HEK293 (cell line): ENCODE data around the gene OR5M11.
"Not testable (repeated sequence)": the region's sequence is repeated elsewhere in the genome, so short reads cannot be mapped to it uniquely, and the experiment has no call there.

ENCODE experiments used
- FEZF1 ChIP-seq: fragments of 450-650 bp; formaldehyde crosslinking; IDR thresholded peaks from 2 replicates; pipeline ENCODE4 v1.5.1; 2016; ENCODE audit warnings: missing biosample characterization, missing genetic modification characterization
- MEIS1 ChIP-seq: sonication (generic); formaldehyde crosslinking; IDR thresholded peaks from 2 replicates; pipeline ENCODE4 v1.8.1; 2022; ENCODE audit warnings: missing genetic modification reagents, mild to moderate bottlenecking, borderline replicate concordance
- ZBTB1 ChIP-seq: fragments of 450-650 bp; formaldehyde crosslinking; IDR thresholded peaks from 2 replicates; pipeline ENCODE4 v1.5.1; 2016; ENCODE audit warnings: missing biosample characterization, missing genetic modification characterization
- ZBTB8A ChIP-seq: fragments of 450-650 bp; formaldehyde crosslinking; IDR thresholded peaks from 2 replicates; pipeline ENCODE4 v1.5.1; 2016; ENCODE audit warnings: missing biosample characterization, missing genetic modification characterization
- ZNF121 ChIP-seq: fragments of 450-650 bp; formaldehyde crosslinking; IDR thresholded peaks from 2 replicates; pipeline ENCODE4 v1.5.1; 2016; ENCODE audit warnings: missing biosample characterization, missing genetic modification characterization
- ZNF2 ChIP-seq: fragments of 450-650 bp; formaldehyde crosslinking; IDR thresholded peaks from 2 replicates; pipeline ENCODE4 v1.5.1; 2016; ENCODE audit warnings: missing biosample characterization, missing genetic modification characterization
- ZNF24 ChIP-seq: fragments of 450-650 bp; formaldehyde crosslinking; IDR thresholded peaks from 2 replicates; pipeline ENCODE4 v1.5.1; 2016; ENCODE audit warnings: missing biosample characterization, missing genetic modification characterization
- ZNF274 ChIP-seq, 2 experiments: fragments of 200-500 bp in 1 of 2; fragments of 450-650 bp in 1 of 2; sonication (Bioruptor generic) in 1 of 2; formaldehyde crosslinking in 1 of 2; IDR thresholded peaks; 2 replicates each; pipeline versions ENCODE4 v1.5.1 to v1.6.1; 2014 to 2016; ENCODE audit warnings: borderline replicate concordance in 1 of 2, inconsistent platforms in 1 of 2, low read length in 1 of 2, missing biosample characterization in 1 of 2, missing genetic modification characterization in 1 of 2
- ZNF654 ChIP-seq: fragments of 450-650 bp; formaldehyde crosslinking; IDR thresholded peaks from 2 replicates; pipeline ENCODE4 v1.5.1; 2016; ENCODE audit warnings: low read depth, missing biosample characterization, missing genetic modification characterization
- ZNF664 ChIP-seq: fragments of 450-650 bp; formaldehyde crosslinking; IDR thresholded peaks from 2 replicates; pipeline ENCODE4 v1.5.1; 2016; ENCODE audit warnings: missing biosample characterization, missing genetic modification characterization
- ZNF792 ChIP-seq: fragments of 450-650 bp; formaldehyde crosslinking; IDR thresholded peaks from 2 replicates; pipeline ENCODE4 v1.5.1; 2016; ENCODE audit warnings: missing biosample characterization, missing genetic modification characterization
- TF ChIP-seq, protein P1 (sequence below): fragments of 450-650 bp; formaldehyde crosslinking; IDR thresholded peaks from 2 replicates; pipeline ENCODE4 v1.5.1; 2016; ENCODE audit warnings: missing biosample characterization, missing genetic modification characterization
- TF ChIP-seq, protein P2 (sequence below): fragments of 450-650 bp; formaldehyde crosslinking; IDR thresholded peaks from 2 replicates; pipeline ENCODE4 v1.5.1; 2016; ENCODE audit warnings: missing biosample characterization, missing genetic modification characterization, low read depth
- TF ChIP-seq, protein P3 (sequence below): fragments of 450-650 bp; formaldehyde crosslinking; IDR thresholded peaks from 2 replicates; pipeline ENCODE4 v1.5.1; 2016; ENCODE audit warnings: missing biosample characterization, missing genetic modification characterization, low read depth

DNA sequence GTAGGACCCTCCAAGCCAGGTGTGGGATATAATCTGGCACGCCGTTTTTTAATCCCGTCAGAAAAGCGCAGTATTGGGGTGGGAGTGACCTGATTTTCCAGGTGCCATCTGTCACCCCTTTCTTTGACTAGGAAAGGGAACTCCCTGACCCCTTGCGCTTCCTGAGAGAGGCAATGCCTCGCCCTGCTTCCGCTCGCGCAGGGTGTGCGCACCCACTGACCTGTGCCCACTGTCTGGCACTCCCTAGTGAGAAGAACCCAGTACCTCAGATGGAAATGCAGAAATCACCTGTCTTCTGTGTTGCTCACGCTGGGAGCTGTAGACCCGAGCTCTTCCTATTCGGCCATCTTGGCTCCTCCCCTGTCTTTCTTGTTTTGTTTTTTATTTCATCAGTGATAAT is 11.6 kb upstream of the OR5M11 start:
- TF ChIP-seq ZNF121; ZBTB1 (tag by site-specific recombination); ZNF792 (tag by site-specific recombination); ZBTB8A (tag by site-specific recombination); ZNF24 (tag by site-specific recombination); ZNF274 (IDR thresholded peaks at IDR 0.05; ENCODE audit: low read length); ZNF274 (tag by site-specific recombination; IDR thresholded peaks at IDR 0.05; ENCODE audit: borderline replicate concordance); MEIS1 (CRISPR knock-in tag); ZNF2 (tag by site-specific recombination); FEZF1 (tag by site-specific recombination); ZNF664; ZNF654 (tag by site-specific recombination): not testable (repeated sequence)
- TF ChIP-seq, protein P1, sequence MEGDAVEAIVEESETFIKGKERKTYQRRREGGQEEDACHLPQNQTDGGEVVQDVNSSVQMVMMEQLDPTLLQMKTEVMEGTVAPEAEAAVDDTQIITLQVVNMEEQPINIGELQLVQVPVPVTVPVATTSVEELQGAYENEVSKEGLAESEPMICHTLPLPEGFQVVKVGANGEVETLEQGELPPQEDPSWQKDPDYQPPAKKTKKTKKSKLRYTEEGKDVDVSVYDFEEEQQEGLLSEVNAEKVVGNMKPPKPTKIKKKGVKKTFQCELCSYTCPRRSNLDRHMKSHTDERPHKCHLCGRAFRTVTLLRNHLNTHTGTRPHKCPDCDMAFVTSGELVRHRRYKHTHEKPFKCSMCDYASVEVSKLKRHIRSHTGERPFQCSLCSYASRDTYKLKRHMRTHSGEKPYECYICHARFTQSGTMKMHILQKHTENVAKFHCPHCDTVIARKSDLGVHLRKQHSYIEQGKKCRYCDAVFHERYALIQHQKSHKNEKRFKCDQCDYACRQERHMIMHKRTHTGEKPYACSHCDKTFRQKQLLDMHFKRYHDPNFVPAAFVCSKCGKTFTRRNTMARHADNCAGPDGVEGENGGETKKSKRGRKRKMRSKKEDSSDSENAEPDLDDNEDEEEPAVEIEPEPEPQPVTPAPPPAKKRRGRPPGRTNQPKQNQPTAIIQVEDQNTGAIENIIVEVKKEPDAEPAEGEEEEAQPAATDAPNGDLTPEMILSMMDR (tag by site-specific recombination), result not testable (repeated sequence)
- TF ChIP-seq, protein P2, sequence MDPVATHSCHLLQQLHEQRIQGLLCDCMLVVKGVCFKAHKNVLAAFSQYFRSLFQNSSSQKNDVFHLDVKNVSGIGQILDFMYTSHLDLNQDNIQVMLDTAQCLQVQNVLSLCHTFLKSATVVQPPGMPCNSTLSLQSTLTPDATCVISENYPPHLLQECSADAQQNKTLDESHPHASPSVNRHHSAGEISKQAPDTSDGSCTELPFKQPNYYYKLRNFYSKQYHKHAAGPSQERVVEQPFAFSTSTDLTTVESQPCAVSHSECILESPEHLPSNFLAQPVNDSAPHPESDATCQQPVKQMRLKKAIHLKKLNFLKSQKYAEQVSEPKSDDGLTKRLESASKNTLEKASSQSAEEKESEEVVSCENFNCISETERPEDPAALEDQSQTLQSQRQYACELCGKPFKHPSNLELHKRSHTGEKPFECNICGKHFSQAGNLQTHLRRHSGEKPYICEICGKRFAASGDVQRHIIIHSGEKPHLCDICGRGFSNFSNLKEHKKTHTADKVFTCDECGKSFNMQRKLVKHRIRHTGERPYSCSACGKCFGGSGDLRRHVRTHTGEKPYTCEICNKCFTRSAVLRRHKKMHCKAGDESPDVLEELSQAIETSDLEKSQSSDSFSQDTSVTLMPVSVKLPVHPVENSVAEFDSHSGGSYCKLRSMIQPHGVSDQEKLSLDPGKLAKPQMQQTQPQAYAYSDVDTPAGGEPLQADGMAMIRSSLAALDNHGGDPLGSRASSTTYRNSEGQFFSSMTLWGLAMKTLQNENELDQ, result not testable (repeated sequence)
- TF ChIP-seq, protein P3, sequence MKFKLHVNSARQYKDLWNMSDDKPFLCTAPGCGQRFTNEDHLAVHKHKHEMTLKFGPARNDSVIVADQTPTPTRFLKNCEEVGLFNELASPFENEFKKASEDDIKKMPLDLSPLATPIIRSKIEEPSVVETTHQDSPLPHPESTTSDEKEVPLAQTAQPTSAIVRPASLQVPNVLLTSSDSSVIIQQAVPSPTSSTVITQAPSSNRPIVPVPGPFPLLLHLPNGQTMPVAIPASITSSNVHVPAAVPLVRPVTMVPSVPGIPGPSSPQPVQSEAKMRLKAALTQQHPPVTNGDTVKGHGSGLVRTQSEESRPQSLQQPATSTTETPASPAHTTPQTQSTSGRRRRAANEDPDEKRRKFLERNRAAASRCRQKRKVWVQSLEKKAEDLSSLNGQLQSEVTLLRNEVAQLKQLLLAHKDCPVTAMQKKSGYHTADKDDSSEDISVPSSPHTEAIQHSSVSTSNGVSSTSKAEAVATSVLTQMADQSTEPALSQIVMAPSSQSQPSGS (tag by site-specific recombination), result not testable (repeated sequence)
